ENCODE data around the gene RBM38.
"Not testable (repeated sequence)": the region's sequence is repeated elsewhere in the genome, so short reads cannot be mapped to it uniquely, and the experiment has no call there.

RBM38 gene

DNA sequence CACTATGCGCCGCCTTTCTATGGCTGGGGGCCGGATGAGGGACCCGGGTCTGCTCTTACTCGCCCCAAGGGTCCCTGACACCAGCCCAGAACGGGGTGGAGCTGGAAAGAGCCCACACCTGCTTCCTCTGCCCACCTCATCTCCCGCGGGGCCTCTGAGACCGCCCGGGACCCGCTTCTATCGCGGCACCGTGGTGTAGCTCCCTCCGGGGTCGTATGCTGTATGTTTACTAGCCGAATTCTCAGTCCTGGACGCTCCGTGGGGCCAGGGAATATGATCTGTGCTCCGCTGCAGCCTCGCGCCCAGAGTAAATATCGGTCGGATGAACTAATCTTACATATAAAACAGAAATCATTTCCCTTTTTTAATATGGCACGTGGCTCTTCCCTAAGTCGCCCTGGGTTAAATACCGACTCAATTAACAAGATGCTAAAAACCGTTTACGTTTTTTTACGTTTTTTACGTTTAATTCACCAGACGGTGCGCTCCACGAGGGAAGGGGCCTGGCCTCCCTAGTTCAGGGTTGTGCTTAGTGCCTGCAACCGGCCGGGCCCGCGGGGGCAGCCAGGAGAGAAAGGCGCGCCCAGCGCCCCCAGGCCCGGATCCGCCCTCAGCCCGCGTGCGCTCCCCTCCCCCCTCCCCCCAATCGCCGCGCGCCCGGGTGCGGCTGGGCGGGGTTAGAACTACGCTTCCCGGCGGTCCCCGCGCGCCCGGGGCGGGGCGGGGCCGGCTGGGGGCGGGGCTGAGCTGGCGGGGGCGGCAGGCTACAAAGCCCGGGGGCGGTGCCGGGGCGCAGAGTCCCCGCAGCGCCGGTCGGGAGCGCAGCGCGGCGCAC is at the start of gene RBM38:
RBM38 (plus strand) TSS at position 793 of the 835 bp plus-strand sequence. CDS start 186 bp downstream, outside the sequence.
- H3K27me3 Mint-ChIP-seq (ENCODE audit: low read depth), result peaks cover 9% of the 10 kb centered on the region
- peaks cover 39% of the 10 kb centered on the region for H3K4me1 Mint-ChIP-seq
- H3K27ac Mint-ChIP-seq, result peak within 1 kb of the TSS; percentile 77 to 97 (median 95)
- TF ChIP-seq, protein P1, sequence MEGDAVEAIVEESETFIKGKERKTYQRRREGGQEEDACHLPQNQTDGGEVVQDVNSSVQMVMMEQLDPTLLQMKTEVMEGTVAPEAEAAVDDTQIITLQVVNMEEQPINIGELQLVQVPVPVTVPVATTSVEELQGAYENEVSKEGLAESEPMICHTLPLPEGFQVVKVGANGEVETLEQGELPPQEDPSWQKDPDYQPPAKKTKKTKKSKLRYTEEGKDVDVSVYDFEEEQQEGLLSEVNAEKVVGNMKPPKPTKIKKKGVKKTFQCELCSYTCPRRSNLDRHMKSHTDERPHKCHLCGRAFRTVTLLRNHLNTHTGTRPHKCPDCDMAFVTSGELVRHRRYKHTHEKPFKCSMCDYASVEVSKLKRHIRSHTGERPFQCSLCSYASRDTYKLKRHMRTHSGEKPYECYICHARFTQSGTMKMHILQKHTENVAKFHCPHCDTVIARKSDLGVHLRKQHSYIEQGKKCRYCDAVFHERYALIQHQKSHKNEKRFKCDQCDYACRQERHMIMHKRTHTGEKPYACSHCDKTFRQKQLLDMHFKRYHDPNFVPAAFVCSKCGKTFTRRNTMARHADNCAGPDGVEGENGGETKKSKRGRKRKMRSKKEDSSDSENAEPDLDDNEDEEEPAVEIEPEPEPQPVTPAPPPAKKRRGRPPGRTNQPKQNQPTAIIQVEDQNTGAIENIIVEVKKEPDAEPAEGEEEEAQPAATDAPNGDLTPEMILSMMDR (IDR thresholded peaks at IDR 0.05; ENCODE audit: unreplicated experiment in 3 of 3), result no peak
- H3K4me3 Mint-ChIP-seq, result peak within 1 kb of the TSS; percentile 86 to 95 (median 93)
- H3K36me3 Mint-ChIP-seq (ENCODE audit: low read depth), result peaks cover 11% of the 10 kb centered on the region
- H3K9me3 Mint-ChIP-seq, result no peaks in the 10 kb centered on the region

- Mint-ChIP-seq H3K36me3 (ENCODE audit: low read depth) (no peaks in the 10 kb centered on the region), H3K4me3 (no peak overlapping the region), H3K9me3 (no peaks in the 10 kb centered on the region), H3K27me3 (ENCODE audit: low read depth) (peaks cover 4% of the 10 kb centered on the region), H3K27ac (no peak overlapping the region), H3K4me1 (no peaks in the 10 kb centered on the region)
- TF ChIP-seq, protein P1 (IDR thresholded peaks at IDR 0.05; ENCODE audit: unreplicated experiment in 3 of 3), result no peak
Measured at GRCh38 chr20:57341663-57342062, 49.5 kb upstream of the RBM38 start.

GRCh38 chr20:57342829-57343228 is 48.4 kb upstream of the RBM38 start:
- Mint-ChIP-seq H3K9me3 (no peaks in the 10 kb centered on the region), H3K4me3 (no peak overlapping the region), H3K4me1 (no peaks in the 10 kb centered on the region), H3K36me3 (ENCODE audit: low read depth) (no peaks in the 10 kb centered on the region), H3K27me3 (ENCODE audit: low read depth) (peaks cover 4% of the 10 kb centered on the region), H3K27ac (no peak overlapping the region)
- TF ChIP-seq, protein P1 (IDR thresholded peaks at IDR 0.05; ENCODE audit: unreplicated experiment in 3 of 3), result no peak

GRCh38 chr20:57346477-57346876 is 44.7 kb upstream of the RBM38 start:
- Mint-ChIP-seq H3K27me3 (ENCODE audit: low read depth) (peaks cover 4% of the 10 kb centered on the region), H3K27ac (no peak overlapping the region), H3K36me3 (ENCODE audit: low read depth) (no peaks in the 10 kb centered on the region), H3K4me3 (no peak overlapping the region), H3K9me3 (no peaks in the 10 kb centered on the region), H3K4me1 (no peaks in the 10 kb centered on the region)
- TF ChIP-seq, protein P1 (IDR thresholded peaks at IDR 0.05; ENCODE audit: unreplicated experiment in 3 of 3), result peak; percentile 75 to 89 (median 86)

GRCh38 chr20:57347393-57347792 is 43.8 kb upstream of the RBM38 start:
- TF ChIP-seq, protein P1 (IDR thresholded peaks at IDR 0.05; ENCODE audit: unreplicated experiment in 3 of 3), result no peak
- H3K9me3 Mint-ChIP-seq, result no peaks in the 10 kb centered on the region
- peaks cover 4% of the 10 kb centered on the region for H3K27me3 Mint-ChIP-seq (ENCODE audit: low read depth)
- H3K4me3 Mint-ChIP-seq, result peak overlapping the region in 1 of 3 experiments; percentile 72
- no peaks in the 10 kb centered on the region for H3K36me3 Mint-ChIP-seq (ENCODE audit: low read depth)
- H3K4me1 Mint-ChIP-seq, result peaks cover 8% of the 10 kb centered on the region
- no peak overlapping the region for H3K27ac Mint-ChIP-seq

DNA sequence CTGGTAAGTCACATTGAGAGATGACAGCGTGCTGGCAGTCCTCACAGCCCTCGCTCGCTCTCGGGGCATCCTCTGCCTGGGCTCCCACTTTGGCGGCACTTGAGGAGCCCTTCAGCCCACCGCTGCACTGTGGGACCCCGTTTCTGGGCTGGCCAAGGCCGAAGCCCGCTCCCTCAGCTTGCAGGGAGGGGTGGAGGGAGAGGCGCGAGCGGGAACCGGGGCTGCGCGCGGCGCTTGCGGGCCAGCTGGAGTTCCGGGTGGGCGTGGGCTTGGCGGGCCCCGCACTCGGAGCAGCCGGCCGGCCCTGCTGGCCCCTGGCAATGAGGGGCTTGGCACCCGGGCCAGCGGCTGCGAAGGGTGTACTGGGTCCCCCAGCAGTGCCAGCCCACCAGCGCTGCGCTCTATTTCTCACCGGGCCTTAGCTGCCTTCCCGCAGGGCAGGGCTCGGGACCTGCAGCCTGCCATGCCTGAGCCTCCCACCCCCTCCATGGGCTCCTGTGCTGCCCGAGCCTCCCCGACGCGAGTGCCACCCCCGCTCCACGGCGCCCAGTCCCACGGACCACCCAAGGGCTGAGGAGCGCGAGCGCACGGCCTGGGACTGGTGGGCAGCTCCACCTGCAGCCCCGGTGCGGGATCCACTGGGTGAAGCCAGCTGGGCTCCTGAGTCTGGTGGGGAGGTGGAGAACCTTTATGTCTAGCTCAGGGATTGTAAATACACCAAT is 42.8 kb upstream of the RBM38 start:
- Mint-ChIP-seq H3K4me3 (peak overlapping the region in 2 of 3 experiments; percentile 52 to 72), H3K27ac (peak overlapping the region in 1 of 3 experiments; percentile 36), H3K4me1 (peaks cover 14% of the 10 kb centered on the region)
- H3K9me3 Mint-ChIP-seq; H3K36me3 Mint-ChIP-seq (ENCODE audit: low read depth); H3K27me3 Mint-ChIP-seq (ENCODE audit: low read depth): not testable (repeated sequence)

DNA sequence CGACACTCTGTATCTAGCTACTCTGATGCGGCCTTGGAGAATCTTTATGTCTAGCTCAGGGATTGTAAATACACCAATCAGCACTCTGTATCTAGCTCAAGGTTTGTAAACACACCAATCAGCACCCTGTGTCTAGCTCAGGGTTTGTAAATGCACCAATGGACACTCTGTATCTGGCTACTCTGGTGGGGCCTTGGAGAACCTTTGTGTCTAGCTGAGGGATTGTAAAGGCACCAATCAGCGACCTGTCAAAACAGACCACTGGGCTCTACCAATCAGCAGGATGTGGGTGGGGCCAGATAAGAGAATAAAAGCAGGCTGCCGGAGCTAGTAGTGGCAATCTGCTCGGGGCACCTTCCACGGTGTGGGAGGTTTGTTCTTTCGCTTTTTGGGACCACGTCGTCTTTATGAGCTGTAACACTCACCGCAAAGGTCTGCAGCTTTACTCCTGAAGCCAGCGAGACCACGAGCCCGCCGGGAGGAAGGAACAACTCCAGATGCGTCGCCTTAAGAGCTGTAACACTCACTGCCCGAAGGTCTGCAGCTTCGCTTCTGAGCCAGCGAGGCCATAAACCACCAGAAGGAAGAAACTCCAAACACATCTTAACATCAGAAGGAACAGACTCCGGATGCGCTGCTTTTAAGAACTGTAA is 42.1 kb upstream of the RBM38 start:
- H3K4me1 Mint-ChIP-seq, result peaks cover 14% of the 10 kb centered on the region
- peak overlapping the region; percentile 66 to 81 (median 72) for H3K4me3 Mint-ChIP-seq
- H3K9me3 Mint-ChIP-seq; H3K27me3 Mint-ChIP-seq (ENCODE audit: low read depth); H3K36me3 Mint-ChIP-seq (ENCODE audit: low read depth): not testable (repeated sequence)
- H3K27ac Mint-ChIP-seq, result peak overlapping the region in 2 of 3 experiments; percentile 40 to 59
